ENCODE measurements around the gene ZBTB39. TPM values are rescaled to one million over a fixed set of nuclear protein-coding genes. Genes with fewer than 3 reads are reported as not detected.

Gene ZBTB39
- total RNA-seq, 1 experiment from 2014 or later = 3.6 TPM

GRCh38 chr12:57009949-57010626 is 3.7 kb upstream of the ZBTB39 start:
- no peak overlapping the region for H3K4me3 ChIP-seq (ENCODE audit: low read length)
- H3K79me2 ChIP-seq (ENCODE audit: low read length) = peaks cover 11% of the 10 kb centered on the region
- DNase-seq (no peak), ATAC-seq (no peak)
- CTCF ChIA-PET = interaction anchor here (0.5 kb wide), 1 partner anchor 118 kb away, joined by 9 read pairs; the partner anchor contains the start of gene LRP1
- H3K27ac ChIP-seq (ENCODE audit: low read length) = no peak overlapping the region
- H3K9ac ChIP-seq (ENCODE audit: low read length) = no peak overlapping the region
- POLR2A ChIA-PET (ENCODE audit: unreplicated experiment) = no interaction called here
- H3K9me3 ChIP-seq (ENCODE audit: low read length) = no peaks in the 10 kb centered on the region
- peaks cover 25% of the 10 kb centered on the region for H3K27me3 ChIP-seq (ENCODE audit: low read length)
- no peak overlapping the region for H3K4me2 ChIP-seq (ENCODE audit: low read length)
- H3K4me1 ChIP-seq (ENCODE audit: insufficient read depth, low read length) = peaks cover 18% of the 10 kb centered on the region
- intact Hi-C loops (cut with micrococcal nuclease) = loop anchor here (5.0 kb wide), 1 partner anchor 253 kb away; no protein-coding TSS in a partner anchor
- no peak for TF ChIP-seq EZH2phosphoT487 (IDR thresholded peaks at IDR 0.05; ENCODE audit: borderline replicate concordance, low read length)
- TF ChIP-seq EZH2 (IDR thresholded peaks at IDR 0.05; ENCODE audit: low read length, unreplicated experiment) = no peak
- no peak for TF ChIP-seq CTCF (conservative IDR thresholded peaks at IDR 0.05; ENCODE audit: low read depth, low read length)
- H3K36me3 ChIP-seq (ENCODE audit: low read depth, low read length) = no peaks in the 10 kb centered on the region
- no peak overlapping the region for H2AFZ ChIP-seq (ENCODE audit: low read length)
- no peaks in the 10 kb centered on the region for H4K20me1 ChIP-seq (ENCODE audit: low read length)
- no TSS peak for BruUV-seq (replicated peaks)
- no peaks in the 10 kb centered on the region for H3K9me2 ChIP-seq (replicated peaks; ENCODE audit: low read length)
- peaks cover 3% of the 10 kb centered on the region for H3F3A ChIP-seq (ENCODE audit: low read length, unreplicated experiment)

- no peak overlapping the region for H3K4me3 ChIP-seq (ENCODE audit: low read length)
- intact Hi-C loops (cut with micrococcal nuclease) = loop anchor here (1.0 to 5.0 kb wide), 3 partner anchors 54 to 251 kb away; no protein-coding TSS in a partner anchor
- DNase-seq (peak; percentile 76), ATAC-seq (peak; percentile 36)
- H3K79me2 ChIP-seq (ENCODE audit: low read length) = peaks cover 29% of the 10 kb centered on the region
- no peak overlapping the region for H3K9ac ChIP-seq (ENCODE audit: low read length)
- no peaks in the 10 kb centered on the region for H4K20me1 ChIP-seq (ENCODE audit: low read length)
- H3F3A ChIP-seq (ENCODE audit: low read length, unreplicated experiment) = peaks cover 3% of the 10 kb centered on the region
- H3K36me3 ChIP-seq (ENCODE audit: low read depth, low read length) = peaks cover 14% of the 10 kb centered on the region; the same call in 1 of the 2 replicates
- ChIA-PET CTCF (interaction anchor here (0.5 to 1.7 kb wide), 2 partner anchors 36 to 104 kb away, joined by 3 to 10 read pairs; partner anchors contain the start of gene STAT6), POLR2A (ENCODE audit: unreplicated experiment) (no interaction called here)
- no peaks in the 10 kb centered on the region for H3K9me2 ChIP-seq (replicated peaks; ENCODE audit: low read length)
- H3K4me1 ChIP-seq (ENCODE audit: insufficient read depth, low read length) = peaks cover 20% of the 10 kb centered on the region
- BruUV-seq (replicated peaks) = no TSS peak
- no peak overlapping the region for H2AFZ ChIP-seq (ENCODE audit: low read length)
- peaks cover 6% of the 10 kb centered on the region for H3K27me3 ChIP-seq (ENCODE audit: low read length)
- H3K9me3 ChIP-seq (ENCODE audit: low read length) = no peaks in the 10 kb centered on the region
- TF ChIP-seq CTCF (conservative IDR thresholded peaks at IDR 0.05; ENCODE audit: low read depth, low read length) = peak; percentile 80
- no peak for TF ChIP-seq EZH2phosphoT487 (IDR thresholded peaks at IDR 0.05; ENCODE audit: borderline replicate concordance, low read length)
- no peak overlapping the region for H3K27ac ChIP-seq (ENCODE audit: low read length)
- H3K4me2 ChIP-seq (ENCODE audit: low read length) = no peak overlapping the region
Measured at GRCh38 chr12:57008178-57008577, 1.8 kb upstream of the ZBTB39 start.
